LNCaP clone FGC (cell line): ENCODE measurements around the gene EXOSC7.

Experiments
- DNase-seq: peaks from one replicate; pipeline ENCODE4 v3.0.0-alpha.2; 2011; ENCODE audit warnings: low read depth
- H3K4me3 ChIP-seq: 2 replicates; pipeline ENCODE4 v1.5.1; 2011; ENCODE audit warnings: mild to moderate bottlenecking, low read depth, low read length, control low read depth
- CTCF ChIP-seq: IDR thresholded peaks from 2 replicates; pipeline ENCODE4 v1.5.1; 2012; ENCODE audit warnings: mild to moderate bottlenecking; ENCODE audit not compliant: control insufficient read depth, insufficient read depth; ENCODE audit errors: extremely low read depth

Gene EXOSC7

GRCh38 chr3:45000823-45001222 lies 24.8 kb downstream of the EXOSC7 start:
- DNase-seq = no peak
- no peak overlapping the region for H3K4me3 ChIP-seq
- no peak for TF ChIP-seq CTCF

GRCh38 chr3:45001738-45002137 lies 25.7 kb downstream of the EXOSC7 start:
- no peak overlapping the region for H3K4me3 ChIP-seq
- no peak for DNase-seq
- TF ChIP-seq CTCF = no peak

GRCh38 chr3:45002139-45002660 lies 26.2 kb downstream of the EXOSC7 start:
- DNase-seq = no peak
- TF ChIP-seq CTCF = no peak

GRCh38 chr3:45002720-45003119 lies 26.7 kb downstream of the EXOSC7 start:
- H3K4me3 ChIP-seq = no peak overlapping the region
- no peak for DNase-seq
- TF ChIP-seq CTCF = no peak

More at GRCh38 chr3:45002139-45002660, 26.2 kb downstream of the EXOSC7 start:
- H3K4me3 ChIP-seq = no peak overlapping the region

- DNase-seq = no peak
- TF ChIP-seq CTCF = no peak
- H3K4me3 ChIP-seq = no peak overlapping the region
Observed at GRCh38 chr3:45003406-45003805, 27.4 kb downstream of the EXOSC7 start.

GRCh38 chr3:45003859-45004258 lies 27.8 kb downstream of the EXOSC7 start:
- DNase-seq = no peak
- TF ChIP-seq CTCF = no peak
- no peak overlapping the region for H3K4me3 ChIP-seq

- TF ChIP-seq CTCF = no peak
- H3K4me3 ChIP-seq = no peak overlapping the region
- DNase-seq = no peak
Observed at GRCh38 chr3:45007091-45007490, 31.0 kb downstream of the EXOSC7 start.
